Sigmoid colon (tissue), 7 donors: ENCODE results near the gene COL6A2. TPM values are rescaled to one million over a fixed set of nuclear protein-coding genes. Genes with fewer than 3 reads are reported as not detected.
"Not testable (repeated sequence)": the region's sequence is repeated elsewhere in the genome, so short reads cannot be mapped to it uniquely, and the experiment has no call there.

Experiments
- DNase-seq: peaks from one replicate; pipeline ENCODE4 v3.0.0-alpha.2; 2019
- H3K27ac ChIP-seq, 4 donors: fragments of 200-600 bp; sonication (generic); one replicate each; pipeline ENCODE4 v1.5.1; 2016 to 2019; ENCODE audit warnings: mild to moderate bottlenecking in 1 of 4
- H3K27me3 ChIP-seq, 3 donors: fragments of 200-600 bp; sonication (generic); one replicate each; pipeline ENCODE4 v1.5.1; 2019; ENCODE audit warnings: mild to moderate bottlenecking in 1 of 3
- H3K36me3 ChIP-seq, 4 donors: fragments of 200-600 bp; sonication (generic); one replicate each; pipeline ENCODE4 v1.5.1; 2016 to 2019
- H3K4me1 ChIP-seq, 4 donors: fragments of 200-600 bp; sonication (generic); one replicate each; pipeline ENCODE4 v1.5.1; 2017 to 2019
- H3K4me3 ChIP-seq, 4 donors: fragments of 200-600 bp; sonication (generic); one replicate each; pipeline ENCODE4 v1.5.1; 2017 to 2019; ENCODE audit warnings: mild to moderate bottlenecking in 2 of 4, moderate library complexity in 1 of 4
- H3K9me3 ChIP-seq, 4 donors: fragments of 200-600 bp in 3 of 4; sonication (generic) in 3 of 4; one replicate each; pipeline versions ENCODE4 v1.5.1 to v1.6.1; 2013 to 2019
- EP300 ChIP-seq, 4 donors: sonication (generic); formaldehyde crosslinking; IDR thresholded peaks; one replicate each; pipeline ENCODE4 v1.6.1; 2017; ENCODE audit warnings: antibody characterized with exemption in 4 of 4
- POLR2A ChIP-seq, 2 donors: fragments of 450-650 bp; IDR thresholded peaks; one replicate each; pipeline ENCODE4 v1.6.1; 2016; ENCODE audit warnings: antibody characterized with exemption in 2 of 2, mild to moderate bottlenecking in 2 of 2, moderate library complexity in 2 of 2
- POLR2AphosphoS5 ChIP-seq, 4 donors: sonication (generic); formaldehyde crosslinking; IDR thresholded peaks; one replicate each; pipeline ENCODE4 v1.6.1; 2017; ENCODE audit warnings: antibody characterized with exemption in 4 of 4
- WGBS, 2 donors: extraction: QIAGEN DNeasy Blood & Tissue Kit; methylation state at CpG; one replicate each; pipeline ENCODE4 v1.1.7; 2013; 5-methylcytosine and 5-hydroxymethylcytosine counted together
- intact Hi-C: fragments of 100-400 bp; cut with DNase I; formaldehyde crosslinking; loops from one replicate; pipeline ENCODE4 v1.15.1; 2023
- polyA plus RNA-seq, 3 donors: library from polyadenylated mRNA; stranded (reverse); fragments of 200-250 nt; gene quantifications; one replicate each; pipeline ENCODE4 v1.2.3, GENCODE V29; 2013
- total RNA-seq, 4 donors: library from RNA; depleted of rRNA; stranded (reverse); fragments of >200 nt; gene quantifications; one replicate each; pipeline ENCODE4 v1.1.0, GENCODE V29; 2016
- TF ChIP-seq, protein P1 (sequence below), 4 experiments: fragments of 450-650 bp in 3 of 4; fragments of 200-600 bp in 1 of 4; IDR thresholded peaks; one replicate each; pipeline ENCODE4 v1.5.1; 2016 to 2019; ENCODE audit warnings: antibody characterized with exemption in 4 of 4, mild to moderate bottlenecking in 3 of 4, moderate library complexity in 2 of 4
- donor health status: healthy with polysubstance abuse.
- donor health status: Bipolar disorder and iron deficiency.
- donor health status: healthy.

The COL6A2 gene
- total and polyA plus RNA-seq, 7 donors = 14.3 to 1,745 (median 570) TPM

DNA sequence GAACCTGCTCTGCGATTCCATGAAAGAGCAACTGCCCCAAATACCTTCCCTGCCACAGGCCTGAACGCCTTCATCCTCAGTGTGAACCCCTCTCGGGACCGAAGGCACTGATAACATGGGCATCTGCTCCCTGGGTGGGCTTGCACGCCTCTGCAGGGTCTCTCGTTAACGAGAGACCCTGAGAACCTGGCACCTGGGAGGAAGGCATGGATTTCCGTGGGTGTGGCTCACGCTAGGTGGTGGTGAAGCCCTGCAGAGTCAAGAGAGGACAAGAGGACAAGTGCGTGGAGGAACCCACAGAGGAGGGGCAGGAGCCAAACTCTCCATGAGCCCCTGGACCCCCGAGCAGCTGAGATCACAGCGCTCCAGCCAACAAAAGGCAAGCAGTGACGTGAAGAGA is 26.8 kb upstream of the COL6A2 start:
- WGBS, 2 donors = 71 to 79% methylated on average over 13 of the region's 13 CpGs
- Histone ChIP-seq H3K27me3 (no peaks in the 10 kb centered on the region), H3K4me1 (peaks cover 0 to 23% (median 21%) of the 10 kb centered on the region in 4 donors), H3K27ac (no peak overlapping the region), H3K4me3 (no peak overlapping the region), H3K36me3 (no peaks in the 10 kb centered on the region), H3K9me3 (no peaks in the 10 kb centered on the region)
- DNase-seq = peak; percentile 48
- TF ChIP-seq, protein P1, sequence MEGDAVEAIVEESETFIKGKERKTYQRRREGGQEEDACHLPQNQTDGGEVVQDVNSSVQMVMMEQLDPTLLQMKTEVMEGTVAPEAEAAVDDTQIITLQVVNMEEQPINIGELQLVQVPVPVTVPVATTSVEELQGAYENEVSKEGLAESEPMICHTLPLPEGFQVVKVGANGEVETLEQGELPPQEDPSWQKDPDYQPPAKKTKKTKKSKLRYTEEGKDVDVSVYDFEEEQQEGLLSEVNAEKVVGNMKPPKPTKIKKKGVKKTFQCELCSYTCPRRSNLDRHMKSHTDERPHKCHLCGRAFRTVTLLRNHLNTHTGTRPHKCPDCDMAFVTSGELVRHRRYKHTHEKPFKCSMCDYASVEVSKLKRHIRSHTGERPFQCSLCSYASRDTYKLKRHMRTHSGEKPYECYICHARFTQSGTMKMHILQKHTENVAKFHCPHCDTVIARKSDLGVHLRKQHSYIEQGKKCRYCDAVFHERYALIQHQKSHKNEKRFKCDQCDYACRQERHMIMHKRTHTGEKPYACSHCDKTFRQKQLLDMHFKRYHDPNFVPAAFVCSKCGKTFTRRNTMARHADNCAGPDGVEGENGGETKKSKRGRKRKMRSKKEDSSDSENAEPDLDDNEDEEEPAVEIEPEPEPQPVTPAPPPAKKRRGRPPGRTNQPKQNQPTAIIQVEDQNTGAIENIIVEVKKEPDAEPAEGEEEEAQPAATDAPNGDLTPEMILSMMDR (IDR thresholded peaks at IDR 0.05) = no peak
- TF ChIP-seq POLR2AphosphoS5 (IDR thresholded peaks at IDR 0.05) (no peak), EP300 (IDR thresholded peaks at IDR 0.05) (no peak), POLR2A (IDR thresholded peaks at IDR 0.05) (no peak)
- intact Hi-C loops = no loop called here

GRCh38 chr21:46076724-46077123 is 21.2 kb upstream of the COL6A2 start:
- H3K27me3 ChIP-seq, H3K4me3 ChIP-seq, DNase-seq, H3K9me3 ChIP-seq, H3K36me3 ChIP-seq, H3K27ac ChIP-seq, intact Hi-C loops: not testable (repeated sequence)
- peaks cover 0 to 35% (median 29%) of the 10 kb centered on the region in 4 donors for H3K4me1 ChIP-seq
- 89 to 93% methylated on average over 8 of the region's 8 CpGs for WGBS, 2 donors

GRCh38 chr21:46077674-46078101 is 20.2 kb upstream of the COL6A2 start:
- DNase-seq = peak; percentile 60
- WGBS, 2 donors = 87 to 91% methylated on average over 19 of the region's 19 CpGs
- H3K27ac ChIP-seq = no peak overlapping the region
- no peaks in the 10 kb centered on the region for H3K9me3 ChIP-seq
- H3K36me3 ChIP-seq = no peaks in the 10 kb centered on the region
- TF ChIP-seq, protein P1 (IDR thresholded peaks at IDR 0.05) = no peak
- TF ChIP-seq POLR2A (IDR thresholded peaks at IDR 0.05) (no peak), EP300 (IDR thresholded peaks at IDR 0.05) (no peak)
- peaks cover 0 to 35% (median 30%) of the 10 kb centered on the region in 4 donors for H3K4me1 ChIP-seq
- no peaks in the 10 kb centered on the region for H3K27me3 ChIP-seq
- intact Hi-C loops = no loop called here
- no peak overlapping the region for H3K4me3 ChIP-seq

DNA sequence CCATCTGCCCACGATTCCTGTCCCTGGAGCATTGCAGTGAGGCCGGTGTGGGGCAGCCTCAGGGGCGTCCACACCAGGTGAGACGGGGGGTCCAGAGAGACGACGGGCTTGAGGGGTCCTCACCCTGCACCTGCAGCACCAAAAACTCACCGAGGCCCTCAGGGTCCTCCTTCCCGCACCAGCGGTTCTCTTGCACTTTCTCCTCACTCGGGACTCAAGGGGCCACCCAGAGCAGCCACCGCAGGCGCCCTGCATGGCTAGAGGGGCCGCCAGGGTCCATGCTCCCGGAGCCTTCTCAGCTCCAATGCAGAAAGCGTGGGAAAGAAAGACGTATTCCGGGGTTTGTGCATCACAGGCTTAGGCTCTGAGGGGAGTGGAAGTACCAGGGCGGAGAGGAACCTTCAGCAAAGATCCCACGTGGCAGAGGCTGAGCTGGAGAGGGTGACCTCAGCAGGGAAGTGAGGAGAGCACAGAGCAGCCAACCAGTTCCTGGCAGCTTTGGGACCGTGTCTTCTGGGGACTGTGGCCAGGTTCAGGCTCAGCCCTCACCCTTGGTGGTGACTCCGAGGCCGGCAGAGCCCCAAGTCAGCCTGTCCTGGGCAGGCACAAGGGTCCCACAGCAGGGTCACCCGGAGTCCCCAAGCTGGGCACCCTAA is 19.5 kb upstream of the COL6A2 start:
- peak overlapping the region in 1 of 4 donors; percentile 31 for H3K27ac ChIP-seq
- no peak for TF ChIP-seq EP300 (IDR thresholded peaks at IDR 0.05)
- TF ChIP-seq, protein P1 (IDR thresholded peaks at IDR 0.05) = no peak
- no peak for TF ChIP-seq POLR2AphosphoS5 (IDR thresholded peaks at IDR 0.05)
- no peak for TF ChIP-seq POLR2A (IDR thresholded peaks at IDR 0.05)
- intact Hi-C loops = no loop called here
- H3K36me3 ChIP-seq = no peaks in the 10 kb centered on the region
- H3K9me3 ChIP-seq = no peaks in the 10 kb centered on the region
- DNase-seq = peak; percentile 58
- H3K4me3 ChIP-seq = no peak overlapping the region
- peaks cover 0 to 41% (median 33%) of the 10 kb centered on the region in 4 donors for H3K4me1 ChIP-seq
- WGBS, 2 donors = 84 to 88% methylated on average over 23 of the region's 23 CpGs
- no peaks in the 10 kb centered on the region for H3K27me3 ChIP-seq

DNA sequence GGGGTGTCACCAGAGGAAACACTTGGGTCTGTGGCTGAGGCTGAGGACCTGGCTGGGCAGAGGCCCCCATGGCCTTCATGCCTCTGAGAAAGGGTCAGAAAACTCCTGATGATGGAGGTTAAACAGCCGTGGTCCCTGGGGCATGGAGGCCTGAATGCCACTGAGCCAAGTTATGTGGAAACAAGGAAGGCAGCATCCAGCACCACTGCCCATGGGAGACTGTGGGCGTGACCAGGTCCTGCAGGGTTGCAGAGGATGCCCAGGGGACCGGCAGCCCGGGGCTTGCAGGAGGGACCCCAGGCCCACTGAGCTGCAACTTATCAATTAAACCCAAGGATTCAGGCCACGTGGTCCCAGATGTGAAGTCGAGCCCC is 18.9 kb upstream of the COL6A2 start:
- intact Hi-C loops = no loop called here
- TF ChIP-seq POLR2AphosphoS5 (IDR thresholded peaks at IDR 0.05) (no peak), EP300 (IDR thresholded peaks at IDR 0.05) (no peak), POLR2A (IDR thresholded peaks at IDR 0.05) (no peak)
- TF ChIP-seq, protein P1 (IDR thresholded peaks at IDR 0.05) = no peak
- H3K4me1 ChIP-seq = peaks cover 0 to 46% (median 36%) of the 10 kb centered on the region in 4 donors
- no peaks in the 10 kb centered on the region for H3K27me3 ChIP-seq
- DNase-seq = no peak
- no peaks in the 10 kb centered on the region for H3K36me3 ChIP-seq
- H3K27ac ChIP-seq = peak overlapping the region in 1 of 4 donors; percentile 31
- H3K4me3 ChIP-seq = no peak overlapping the region
- no peaks in the 10 kb centered on the region for H3K9me3 ChIP-seq
- WGBS, 2 donors = 71 to 82% methylated on average over 6 of the region's 6 CpGs
